HG03354 (cell line): ENCODE measurements around the gene CGNL1.

ENCODE experiments used
- ATAC-seq: cut with Tn5 transposase; IDR thresholded peaks from one replicate; pipeline ENCODE4 v1.9.1; 2021; ENCODE audit warnings: mild to moderate bottlenecking; ENCODE audit not compliant: unreplicated experiment, poor library complexity, severe bottlenecking

Gene CGNL1

GRCh38 chr15:57352535-57353316 is 23.6 kb upstream of the CGNL1 start:
- no peak for ATAC-seq

GRCh38 chr15:57353317-57353804 is 22.9 kb upstream of the CGNL1 start:
- no peak for ATAC-seq

- no peak for ATAC-seq
These were observed 21.7 kb upstream of the CGNL1 start for GRCh38 chr15:57354436-57355123.

- no peak for ATAC-seq
These were observed 21.0 kb upstream of the CGNL1 start for GRCh38 chr15:57355259-57355658.

- no peak for ATAC-seq
These were observed 20.1 kb upstream of the CGNL1 start for GRCh38 chr15:57356178-57356577.

GRCh38 chr15:57356636-57357035 is 19.7 kb upstream of the CGNL1 start:
- no peak for ATAC-seq

- ATAC-seq = no peak
These were observed 18.5 kb upstream of the CGNL1 start for GRCh38 chr15:57357799-57358198.

- ATAC-seq = no peak
These were observed 17.7 kb upstream of the CGNL1 start for GRCh38 chr15:57358571-57358970.

GRCh38 chr15:57363661-57364060 is 12.6 kb upstream of the CGNL1 start:
- no peak for ATAC-seq

- ATAC-seq = no peak
These were observed 11.9 kb upstream of the CGNL1 start for GRCh38 chr15:57364282-57365007.

GRCh38 chr15:57367556-57367955 is 8.7 kb upstream of the CGNL1 start:
- ATAC-seq = no peak

GRCh38 chr15:57370929-57371328 is 5.4 kb upstream of the CGNL1 start:
- ATAC-seq = no peak

- no peak for ATAC-seq
These were observed 2.9 kb upstream of the CGNL1 start for GRCh38 chr15:57373251-57373881.

- ATAC-seq = no peak
These were observed 2.4 kb upstream of the CGNL1 start for GRCh38 chr15:57373882-57374276.

GRCh38 chr15:57376696-57377477 is 582 bp downstream of the CGNL1 start:
- ATAC-seq = no peak

GRCh38 chr15:57377478-57377847 is 1.2 kb downstream of the CGNL1 start:
- no peak for ATAC-seq

GRCh38 chr15:57379487-57379886 is 3.2 kb downstream of the CGNL1 start:
- no peak for ATAC-seq

GRCh38 chr15:57380854-57381253 is 4.5 kb downstream of the CGNL1 start:
- ATAC-seq = no peak

GRCh38 chr15:57382215-57382614 is 5.9 kb downstream of the CGNL1 start:
- no peak for ATAC-seq
